ENCODE results near the gene PTPRN.
A peak's percentile ranks its signal among the peaks of the same experiment; 100 is the strongest.

PTPRN gene

DNA sequence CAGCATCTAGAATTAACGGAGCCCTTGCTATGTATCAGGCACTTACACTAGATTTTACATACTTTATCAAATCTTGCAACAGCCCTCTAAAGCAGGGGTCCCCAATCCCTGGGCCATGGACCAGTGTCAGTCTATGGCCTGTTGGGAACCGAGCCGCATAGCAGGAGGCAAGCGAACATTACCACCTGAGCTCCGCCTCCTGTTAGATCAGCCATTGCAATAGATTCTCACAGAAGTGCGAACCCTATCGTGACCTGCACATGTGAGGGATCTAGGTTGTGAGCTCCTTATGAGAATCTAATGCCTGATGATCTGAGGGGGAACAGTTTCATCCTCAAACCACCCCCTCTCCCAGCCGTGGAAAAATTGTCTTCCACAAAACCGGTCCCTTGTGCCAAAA is 16.6 kb downstream of the PTPRN start:
- TF ChIP-seq, protein P1, sequence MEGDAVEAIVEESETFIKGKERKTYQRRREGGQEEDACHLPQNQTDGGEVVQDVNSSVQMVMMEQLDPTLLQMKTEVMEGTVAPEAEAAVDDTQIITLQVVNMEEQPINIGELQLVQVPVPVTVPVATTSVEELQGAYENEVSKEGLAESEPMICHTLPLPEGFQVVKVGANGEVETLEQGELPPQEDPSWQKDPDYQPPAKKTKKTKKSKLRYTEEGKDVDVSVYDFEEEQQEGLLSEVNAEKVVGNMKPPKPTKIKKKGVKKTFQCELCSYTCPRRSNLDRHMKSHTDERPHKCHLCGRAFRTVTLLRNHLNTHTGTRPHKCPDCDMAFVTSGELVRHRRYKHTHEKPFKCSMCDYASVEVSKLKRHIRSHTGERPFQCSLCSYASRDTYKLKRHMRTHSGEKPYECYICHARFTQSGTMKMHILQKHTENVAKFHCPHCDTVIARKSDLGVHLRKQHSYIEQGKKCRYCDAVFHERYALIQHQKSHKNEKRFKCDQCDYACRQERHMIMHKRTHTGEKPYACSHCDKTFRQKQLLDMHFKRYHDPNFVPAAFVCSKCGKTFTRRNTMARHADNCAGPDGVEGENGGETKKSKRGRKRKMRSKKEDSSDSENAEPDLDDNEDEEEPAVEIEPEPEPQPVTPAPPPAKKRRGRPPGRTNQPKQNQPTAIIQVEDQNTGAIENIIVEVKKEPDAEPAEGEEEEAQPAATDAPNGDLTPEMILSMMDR (IDR thresholded peaks at IDR 0.05; ENCODE audit: low read length, missing control alignments), result no peak
- DNase-seq (ENCODE audit: low read depth), result no peak

DNA sequence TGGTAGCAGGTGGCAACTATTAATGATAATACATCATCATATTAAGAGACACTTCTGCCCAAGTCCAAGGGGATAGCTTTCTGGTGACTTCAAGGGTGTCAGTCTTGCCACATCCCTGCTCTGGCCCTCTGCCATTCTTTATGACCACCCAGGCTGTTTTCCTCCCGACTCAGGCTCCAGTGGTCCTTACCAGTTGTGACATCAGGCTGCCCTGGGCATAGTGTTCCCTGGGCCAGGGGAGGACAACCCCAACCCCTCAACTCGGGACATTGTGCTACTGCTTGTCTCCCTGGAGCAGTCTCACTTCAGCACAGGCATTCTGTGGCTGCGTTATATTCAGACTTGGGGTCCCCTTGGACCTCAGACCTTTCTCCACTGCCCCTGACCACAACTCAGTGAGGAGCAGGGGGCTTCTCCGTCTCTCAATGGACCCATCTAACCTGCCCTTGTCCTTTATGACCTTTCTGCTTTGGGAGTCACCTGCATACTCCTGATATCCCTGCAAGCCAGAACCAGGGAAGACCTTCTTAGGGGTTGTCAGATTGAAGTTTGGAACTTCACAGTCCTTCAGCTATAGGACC is 17.2 kb downstream of the PTPRN start:
- TF ChIP-seq, protein P1 (IDR thresholded peaks at IDR 0.05; ENCODE audit: low read length, missing control alignments), result no peak
- H3K4me3 ChIP-seq (replicated peaks; ENCODE audit: low read depth, low read length), result no peak overlapping the region
- DNase-seq (ENCODE audit: low read depth), result no peak

More for the DNA sequence above, 16.6 kb downstream of the PTPRN start:
- H3K4me3 ChIP-seq (replicated peaks; ENCODE audit: low read depth, low read length), result no peak overlapping the region

DNA sequence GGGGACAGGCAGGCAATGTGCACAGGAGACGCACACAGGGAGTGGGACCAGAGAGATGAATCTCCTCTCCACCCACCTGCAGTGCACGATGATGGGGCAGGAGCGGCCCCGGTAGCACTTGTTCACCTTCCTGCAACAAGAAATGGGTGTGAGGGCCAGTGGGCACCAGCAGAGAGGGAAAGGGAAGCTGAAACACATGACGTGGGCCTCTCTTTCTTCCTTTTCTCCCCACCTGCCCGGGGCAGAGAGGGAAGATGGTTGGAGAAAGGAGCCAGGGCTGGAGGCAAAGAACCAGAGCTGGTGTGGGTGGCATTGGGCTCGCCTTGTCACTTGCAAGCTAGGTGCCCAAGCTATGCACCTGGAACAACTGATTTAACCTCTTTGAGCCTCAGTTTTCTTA is 17.8 kb downstream of the PTPRN start:
- TF ChIP-seq, protein P1 (IDR thresholded peaks at IDR 0.05; ENCODE audit: low read length, missing control alignments), result no peak
- no peak overlapping the region for H3K4me3 ChIP-seq (replicated peaks; ENCODE audit: low read depth, low read length)
- DNase-seq (ENCODE audit: low read depth), result no peak

DNA sequence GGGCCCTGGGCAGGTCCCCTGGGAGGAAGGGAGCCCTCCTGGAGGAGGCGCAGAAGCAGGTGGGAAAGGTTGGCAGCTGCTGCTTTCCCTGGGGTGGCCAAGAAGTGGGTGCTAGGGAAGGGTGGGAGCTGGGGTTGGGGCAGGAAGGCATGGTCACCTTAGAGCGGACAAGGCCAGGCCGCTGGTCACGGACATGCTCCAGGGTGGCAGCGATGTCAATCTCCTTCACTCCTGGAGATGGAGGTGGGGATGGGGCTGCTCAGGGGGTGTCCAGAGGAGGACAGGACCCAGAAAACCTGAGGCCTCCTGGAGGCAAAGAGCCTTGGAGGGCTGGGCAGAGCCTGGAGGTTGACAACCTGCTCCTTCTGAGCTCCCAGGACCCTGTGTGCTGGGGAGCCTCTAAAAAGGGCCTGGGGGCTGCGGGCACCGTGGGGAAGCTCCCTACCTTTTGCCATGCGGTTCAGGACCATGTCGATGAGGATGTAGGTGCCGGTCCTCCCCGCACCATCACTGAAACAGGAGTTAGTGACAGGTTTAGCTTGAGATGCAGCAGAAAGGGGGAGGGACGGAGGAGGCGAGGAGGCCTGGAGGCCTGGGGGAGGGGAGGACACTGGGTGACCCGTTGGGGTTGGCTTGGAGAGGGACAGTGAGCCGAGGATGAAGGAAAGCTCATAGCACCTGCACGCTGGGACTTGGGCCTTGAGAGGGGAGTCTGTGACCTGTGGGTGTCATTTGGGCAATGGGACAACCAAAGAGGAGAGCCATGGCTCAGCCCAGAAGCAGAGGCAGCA is 18.6 kb downstream of the PTPRN start:
- TF ChIP-seq, protein P1 (IDR thresholded peaks at IDR 0.05; ENCODE audit: low read length, missing control alignments), result no peak
- H3K4me3 ChIP-seq (replicated peaks; ENCODE audit: low read depth, low read length), result no peak overlapping the region
- no peak for DNase-seq (ENCODE audit: low read depth)

DNA sequence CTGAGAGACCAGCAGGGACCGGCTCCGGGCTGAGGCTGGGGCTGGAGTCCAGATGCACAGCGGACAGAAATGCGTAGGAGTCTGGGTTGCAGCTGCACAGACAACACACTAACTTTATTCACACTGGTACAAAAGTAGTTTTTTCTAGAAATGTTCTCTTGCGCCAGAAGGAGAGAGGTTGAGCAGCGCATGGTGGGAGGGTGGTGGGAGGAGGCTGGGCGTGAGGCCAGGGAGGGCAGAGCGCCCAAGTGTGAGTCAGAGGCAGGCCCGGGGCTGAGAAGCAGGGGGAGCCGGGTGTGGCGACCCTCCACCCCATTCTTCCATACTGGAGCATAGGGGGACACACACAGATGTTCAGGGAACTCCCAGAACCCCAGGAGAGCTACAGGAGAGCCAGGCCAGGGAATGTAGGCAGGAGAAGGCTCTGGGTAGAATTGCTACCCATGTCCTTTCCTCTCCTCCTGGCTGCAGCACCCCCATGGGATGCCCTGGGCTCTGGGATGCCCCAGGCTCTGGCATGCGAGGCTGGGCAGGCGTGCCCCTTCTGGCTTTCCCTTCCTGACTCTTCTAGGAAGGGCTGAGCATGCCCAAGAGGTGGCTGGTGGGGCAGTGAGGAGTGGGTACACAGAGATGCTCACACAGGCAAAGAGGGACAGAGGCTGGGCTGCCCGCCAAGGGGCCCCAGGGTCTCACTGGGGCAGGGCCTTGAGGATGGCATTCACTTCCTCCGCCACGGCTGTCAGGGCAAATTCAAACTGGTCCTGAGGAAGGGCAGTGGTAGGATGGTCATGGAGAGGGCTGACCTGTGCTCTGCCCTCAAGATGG is 19.5 kb downstream of the PTPRN start:
- peak; percentile 98 for DNase-seq (ENCODE audit: low read depth)
- TF ChIP-seq, protein P1 (IDR thresholded peaks at IDR 0.05; ENCODE audit: low read length, missing control alignments), result no peak
- H3K4me3 ChIP-seq (replicated peaks; ENCODE audit: low read depth, low read length), result no peak overlapping the region

DNA sequence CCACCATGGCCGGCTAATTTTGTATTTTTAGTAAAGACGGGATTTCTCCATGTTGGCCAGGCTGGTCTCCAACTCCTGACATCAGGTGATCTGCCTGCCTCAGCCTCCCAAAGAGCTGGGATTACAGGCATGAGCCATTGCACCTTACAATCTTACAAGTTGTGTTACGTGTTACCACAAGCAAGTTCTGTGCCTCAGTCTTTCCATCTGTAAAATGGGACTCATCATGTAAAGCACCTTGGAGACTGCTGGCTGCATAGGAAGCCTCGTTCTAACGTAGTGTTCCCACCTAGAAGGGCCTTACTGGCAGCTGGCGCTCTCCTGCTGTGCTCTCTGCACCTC is 20.0 kb downstream of the PTPRN start:
- TF ChIP-seq, protein P1 (IDR thresholded peaks at IDR 0.05; ENCODE audit: low read length, missing control alignments), result no peak
- no peak overlapping the region for H3K4me3 ChIP-seq (replicated peaks; ENCODE audit: low read depth, low read length)
- DNase-seq (ENCODE audit: low read depth), result no peak
